ENCODE data around the gene HSD11B1L.

Gene HSD11B1L, protein sequence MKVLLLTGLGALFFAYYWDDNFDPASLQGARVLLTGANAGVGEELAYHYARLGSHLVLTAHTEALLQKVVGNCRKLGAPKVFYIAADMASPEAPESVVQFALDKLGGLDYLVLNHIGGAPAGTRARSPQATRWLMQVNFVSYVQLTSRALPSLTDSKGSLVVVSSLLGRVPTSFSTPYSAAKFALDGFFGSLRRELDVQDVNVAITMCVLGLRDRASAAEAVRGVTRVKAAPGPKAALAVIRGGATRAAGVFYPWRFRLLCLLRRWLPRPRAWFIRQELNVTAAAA

DNA sequence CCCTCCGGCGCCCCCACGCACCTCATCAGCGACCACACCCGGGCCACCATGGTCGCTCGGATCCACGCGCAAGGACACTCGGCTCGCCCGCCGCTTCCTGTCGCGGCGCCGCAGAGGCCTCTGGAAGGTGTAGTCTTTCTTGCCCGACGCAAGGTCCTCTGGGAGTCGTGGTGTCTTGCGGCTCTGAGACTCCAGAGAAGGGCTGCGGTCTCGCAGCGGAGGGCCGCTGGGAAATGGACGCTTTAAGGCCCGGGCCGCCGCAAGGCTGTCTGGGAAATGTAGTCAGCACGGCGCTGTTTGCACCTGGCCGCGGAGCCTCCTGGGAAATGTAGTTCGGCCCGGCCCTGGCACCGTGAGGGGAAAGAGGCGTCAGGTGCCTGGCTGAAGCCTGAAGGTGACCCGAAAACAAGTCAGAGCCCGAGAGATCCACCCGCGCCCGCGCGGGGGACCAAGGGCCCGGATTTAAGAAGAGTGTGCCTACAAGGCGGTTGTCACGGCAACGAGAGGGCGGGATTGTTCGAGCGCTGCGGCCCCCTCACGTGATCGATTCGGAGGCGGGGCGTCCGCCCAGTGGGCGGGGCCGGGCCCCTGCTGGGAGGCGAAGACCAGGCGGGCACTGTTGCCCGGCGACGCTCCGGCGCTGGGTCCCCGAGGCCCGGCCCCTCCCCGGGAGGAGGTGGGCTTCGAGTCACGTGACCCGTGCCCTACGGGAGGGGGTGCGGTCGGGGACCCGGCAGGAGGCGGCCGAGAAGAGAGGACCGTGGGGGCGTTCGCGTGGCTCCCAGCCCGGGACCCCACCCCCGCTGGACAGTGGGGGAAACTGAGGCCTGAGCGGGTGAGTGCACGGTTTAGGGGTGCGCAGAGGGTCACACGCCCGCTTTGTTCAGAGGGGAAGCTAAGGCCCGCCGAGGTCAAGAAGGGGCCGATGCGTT is at the start of gene HSD11B1L, which contains the start of gene MICOS13:
HSD11B1L (plus strand) TSS at position 591 of the 932 bp plus-strand sequence. CDS start 3,806 bp downstream, outside the sequence.
MICOS13 (minus strand) TSS at position 80 of the 932 bp plus-strand sequence; CDS start at position 50, 30 bp downstream.
- peak; percentile 92 for DNase-seq

DNA sequence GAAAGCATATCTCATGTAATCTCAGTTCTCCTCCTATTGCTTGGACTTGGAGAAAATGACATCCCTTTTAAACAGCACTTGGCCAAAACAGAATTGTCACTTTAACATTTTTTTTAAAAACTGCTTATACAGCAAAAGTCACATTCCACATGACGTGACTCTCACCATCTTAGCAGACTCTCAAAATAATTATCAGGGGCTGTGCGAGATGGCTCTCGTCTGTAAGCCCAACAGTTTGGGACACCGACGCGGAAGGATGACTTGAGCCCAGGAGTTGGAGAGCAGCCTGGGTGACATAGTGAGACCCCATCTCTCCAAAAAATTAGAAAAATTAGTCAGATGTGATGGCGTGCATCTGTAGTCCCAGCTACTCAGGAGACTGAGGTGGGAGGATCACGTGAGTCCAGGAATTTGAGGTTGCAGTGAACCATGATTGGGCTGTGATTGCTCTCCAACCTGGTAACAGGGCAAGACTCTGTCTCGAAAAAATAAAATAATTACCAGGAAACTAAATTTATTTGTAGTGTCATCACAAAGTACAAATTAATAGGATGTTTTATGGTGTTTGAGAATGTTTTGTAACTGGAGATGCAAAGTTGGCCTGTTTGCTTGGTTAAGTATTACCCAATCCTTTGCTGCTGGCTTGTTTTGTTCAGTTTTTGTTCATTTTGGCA is 49.1 kb upstream of the HSD11B1L start:
- DNase-seq, result no peak

DNA sequence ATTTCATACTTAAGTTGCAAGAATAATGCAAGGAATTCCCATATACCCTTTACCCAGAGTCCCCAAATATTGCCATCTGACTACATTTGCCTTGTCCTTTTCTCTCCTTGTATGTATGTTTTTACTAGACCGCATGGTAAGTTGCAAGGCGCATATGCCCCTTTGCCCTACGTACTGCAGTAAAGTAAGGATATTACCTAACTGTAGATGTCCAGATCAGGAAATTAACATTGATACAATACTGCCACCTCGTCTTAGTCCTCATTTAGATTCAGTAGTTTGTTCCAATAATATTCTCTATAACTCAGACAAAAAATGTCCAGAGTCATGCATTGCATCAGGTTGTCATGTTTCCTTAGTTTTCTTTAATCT is 48.6 kb upstream of the HSD11B1L start:
- DNase-seq, result no peak

DNA sequence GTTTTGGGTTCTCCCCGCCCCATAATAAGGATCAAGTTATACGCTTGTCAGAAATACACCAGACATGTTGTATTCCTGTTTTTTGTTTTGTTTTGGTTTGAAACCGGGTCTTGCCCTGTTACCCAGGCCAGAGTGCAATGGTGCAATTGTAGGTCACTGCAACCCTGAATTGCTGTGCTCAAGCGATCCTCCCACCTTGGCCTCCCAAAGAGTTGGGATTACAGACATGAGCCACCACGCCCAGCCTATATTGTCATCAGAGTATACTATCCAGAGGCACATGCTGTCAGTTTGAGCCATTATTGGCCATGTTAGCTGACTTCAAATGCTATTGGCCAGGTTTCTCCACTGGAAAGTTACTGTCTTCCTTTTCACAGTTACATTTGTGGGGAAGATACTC is 48.2 kb upstream of the HSD11B1L start:
- DNase-seq, result no peak

DNA sequence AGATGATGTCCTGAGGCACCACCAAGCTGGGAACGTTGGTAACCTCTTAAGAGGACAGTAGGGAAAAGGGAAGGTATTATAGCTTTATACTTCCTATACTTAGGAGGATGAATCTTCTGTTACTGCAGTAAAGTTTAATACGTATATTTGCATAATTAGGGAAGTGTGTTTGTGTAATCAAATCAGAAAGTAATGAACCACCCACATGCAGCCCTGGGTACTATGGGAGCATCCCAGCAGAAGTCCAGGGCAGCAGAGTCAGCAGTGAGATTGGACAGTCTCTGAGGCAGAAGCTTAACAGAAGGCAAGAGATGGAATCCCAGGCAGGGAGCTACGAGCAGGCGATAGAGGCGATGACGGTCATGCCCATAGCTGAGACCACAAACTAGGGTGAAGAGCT is 45.4 kb upstream of the HSD11B1L start:
- DNase-seq, result no peak

DNA sequence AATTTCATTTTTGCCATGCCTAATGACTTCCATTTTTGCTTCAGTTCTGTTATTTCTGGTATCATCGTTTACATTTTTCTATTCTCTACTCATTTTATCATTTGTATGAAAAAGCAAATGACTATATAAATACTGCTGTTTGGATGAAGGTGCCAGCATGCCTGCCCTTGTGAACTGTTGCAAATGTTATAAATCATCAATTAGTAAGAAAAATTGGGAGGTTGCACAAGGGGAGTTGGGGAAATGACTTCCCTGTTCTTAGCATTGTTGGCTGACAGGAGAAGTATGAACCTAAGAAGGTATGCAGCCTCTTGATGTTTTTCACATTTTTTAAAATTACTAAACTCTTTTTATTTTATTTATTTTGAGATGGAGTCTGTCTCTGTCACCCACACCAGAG is 42.9 kb upstream of the HSD11B1L start:
- DNase-seq, result no peak

DNA sequence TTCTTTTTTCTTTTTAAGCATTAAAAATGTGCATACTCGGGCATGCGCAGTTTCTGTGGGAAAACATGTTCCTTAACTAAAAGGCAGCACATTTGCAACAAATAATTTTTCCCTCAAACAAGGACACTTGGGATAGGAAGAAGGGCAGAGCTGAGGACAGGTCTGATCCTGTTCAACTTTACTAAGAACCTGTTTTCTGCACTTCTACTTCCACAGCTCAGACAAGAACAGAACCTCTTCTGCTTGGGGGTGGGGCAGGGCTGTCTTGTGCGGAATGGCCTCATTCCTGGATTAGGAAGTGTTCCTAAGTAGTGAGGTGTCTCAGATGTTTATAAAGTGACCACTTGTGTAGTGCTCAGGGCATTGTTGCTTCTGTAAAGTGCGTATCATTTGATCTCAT is 39.7 kb upstream of the HSD11B1L start:
- no peak for DNase-seq

DNA sequence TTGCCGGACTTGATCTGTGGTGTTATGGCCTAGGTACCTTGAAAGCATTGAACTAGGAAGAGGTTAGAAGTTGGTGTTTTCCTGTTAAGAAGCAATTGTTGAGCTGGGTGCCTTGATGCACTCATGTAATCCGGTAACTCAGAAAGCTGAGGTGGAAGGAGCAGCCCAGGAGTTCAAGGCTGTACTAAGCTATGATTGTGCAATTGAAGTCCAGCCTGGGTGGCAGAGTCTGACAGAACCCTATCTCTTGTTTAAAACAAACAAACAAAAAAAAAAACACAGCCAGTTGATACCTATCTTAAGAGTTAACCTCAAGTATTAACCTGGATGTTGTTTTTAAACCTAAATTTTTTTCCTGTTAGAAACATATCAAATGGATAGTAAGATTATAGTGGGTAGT is 38.6 kb upstream of the HSD11B1L start:
- no peak for DNase-seq

DNA sequence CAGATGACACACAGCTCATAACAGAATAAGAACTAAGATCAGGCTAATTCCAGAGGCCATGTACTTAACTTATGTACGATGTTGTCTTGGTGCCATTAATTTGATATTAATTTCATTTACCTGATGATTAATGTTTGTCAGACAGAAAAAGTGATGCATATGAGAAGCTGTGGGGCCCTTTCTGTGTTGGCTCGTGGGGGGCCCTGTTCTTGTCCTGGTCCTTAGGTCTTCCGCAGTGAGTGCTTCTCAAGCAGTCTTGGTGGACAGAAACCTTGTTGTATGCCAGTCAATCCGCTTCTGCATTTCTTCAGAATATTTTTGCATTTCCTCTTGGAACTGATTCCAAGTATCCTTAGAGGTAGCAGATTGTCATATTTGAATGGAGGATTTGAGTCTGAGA is 37.8 kb upstream of the HSD11B1L start:
- DNase-seq, result no peak

DNA sequence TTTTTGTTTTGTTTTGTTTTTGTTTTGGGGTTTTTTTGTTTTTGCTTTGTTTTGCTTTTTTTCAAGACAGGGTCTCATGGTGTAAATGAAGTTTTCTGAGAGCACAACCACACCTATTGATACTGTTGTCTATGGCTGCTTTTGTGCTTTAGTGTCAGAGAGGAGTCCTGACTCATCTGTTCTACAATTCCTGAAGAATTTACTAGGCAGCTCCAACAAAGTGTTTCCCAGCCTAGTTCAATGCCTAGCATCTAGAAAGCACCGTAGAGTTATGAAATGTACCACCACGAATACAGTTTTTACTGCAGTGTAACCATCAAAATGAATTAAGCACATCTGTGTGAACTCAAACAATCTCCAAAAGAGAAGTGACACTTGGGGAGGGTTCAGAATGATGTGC is 36.8 kb upstream of the HSD11B1L start:
- DNase-seq, result no peak

DNA sequence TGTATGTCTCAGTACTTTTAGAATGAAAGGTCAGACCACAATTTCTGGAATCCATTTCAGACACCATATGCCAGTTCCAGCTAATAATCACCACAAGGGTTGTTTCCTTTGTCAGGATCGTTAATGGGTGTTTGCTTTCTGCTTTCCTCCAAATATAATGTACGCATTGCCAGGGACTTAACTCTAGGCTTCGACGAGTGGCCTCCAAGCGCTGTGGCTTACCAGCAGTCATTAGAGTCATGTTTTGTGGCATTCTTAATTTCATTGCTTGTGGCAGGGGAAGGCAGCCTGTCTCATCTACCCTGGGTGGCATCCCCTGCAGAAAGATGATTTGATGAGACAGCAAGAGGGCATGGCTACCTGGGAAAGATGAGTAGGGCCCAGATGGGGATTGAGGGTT is 35.4 kb upstream of the HSD11B1L start:
- DNase-seq, result no peak

DNA sequence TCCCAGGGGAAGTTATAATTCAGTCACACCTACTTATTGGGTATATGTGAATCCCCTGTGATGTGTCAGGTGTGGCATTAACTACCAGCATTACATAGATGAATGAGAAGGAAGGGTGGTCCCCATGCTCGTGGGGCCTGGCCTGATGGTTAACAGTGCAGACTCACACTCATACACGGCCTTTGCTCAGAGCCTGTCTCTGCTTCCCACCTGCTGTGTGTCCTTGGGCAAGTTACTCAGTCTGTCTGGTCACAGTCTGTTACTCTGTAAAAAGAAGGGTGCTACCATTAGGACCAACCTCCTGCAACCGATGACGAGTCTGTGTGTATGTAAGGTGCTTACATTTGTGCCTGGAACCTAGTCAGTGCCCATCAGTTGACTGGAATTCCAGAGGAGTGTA is 34.1 kb upstream of the HSD11B1L start:
- DNase-seq, result no peak

DNA sequence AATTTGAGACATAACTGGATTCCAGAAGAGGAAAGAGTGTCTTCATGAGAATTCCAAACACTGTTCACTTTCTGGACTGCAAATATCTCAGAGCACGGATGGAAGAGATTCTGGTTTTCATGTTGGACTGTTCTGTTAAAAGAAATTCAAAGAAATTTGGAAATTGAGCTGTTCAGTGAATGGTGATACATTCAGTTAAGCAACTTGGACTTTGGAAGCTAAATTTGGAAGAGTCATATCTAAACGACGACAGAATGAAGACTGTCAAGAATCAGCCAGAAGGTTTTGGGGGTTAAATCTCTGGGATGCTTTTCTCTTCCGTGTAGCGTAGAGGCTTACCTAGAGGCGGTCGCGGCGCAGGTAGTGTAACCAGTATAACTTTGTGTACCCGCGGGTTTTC is 32.4 kb upstream of the HSD11B1L start:
- no peak for DNase-seq

DNA sequence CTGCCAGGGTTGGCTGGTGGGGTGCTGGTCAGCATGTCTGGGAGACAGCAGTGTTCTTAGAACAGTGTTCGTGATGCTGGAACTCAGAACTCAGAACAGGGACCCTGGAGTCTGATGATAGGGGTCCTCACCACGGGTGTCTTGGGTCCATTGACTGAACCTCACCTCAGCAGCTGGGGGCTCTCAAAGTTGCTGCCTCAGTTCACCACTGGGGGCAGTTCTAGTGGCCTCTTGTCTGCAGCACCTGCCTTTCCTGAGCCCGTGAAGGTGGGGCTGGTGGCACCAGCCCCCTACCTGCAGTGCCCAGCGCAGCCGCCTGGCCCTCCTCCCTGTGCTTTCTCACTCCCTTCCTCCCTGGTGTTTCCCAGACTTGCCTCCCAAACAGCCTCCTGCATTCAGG is 29.5 kb upstream of the HSD11B1L start:
- DNase-seq, result no peak

DNA sequence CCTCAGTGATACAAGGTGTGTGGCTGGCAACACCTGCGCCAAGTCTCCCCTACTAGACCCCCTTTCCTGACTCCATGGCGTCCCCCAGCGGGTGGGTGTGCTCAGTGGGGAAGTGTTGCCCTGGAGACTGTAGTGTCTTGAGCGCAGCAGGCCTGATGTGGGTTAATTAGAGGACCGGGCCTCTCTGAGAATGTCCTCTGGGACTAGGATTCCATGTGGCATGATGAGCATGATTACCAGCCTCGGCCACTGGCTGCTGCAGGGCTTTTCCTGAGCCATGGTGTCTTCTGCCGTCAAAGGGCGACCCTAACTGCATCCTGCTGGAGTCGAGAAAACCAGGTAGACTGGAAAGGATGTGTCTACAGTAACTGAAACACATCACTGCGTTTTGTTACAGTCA is 28.6 kb upstream of the HSD11B1L start:
- no peak for DNase-seq

DNA sequence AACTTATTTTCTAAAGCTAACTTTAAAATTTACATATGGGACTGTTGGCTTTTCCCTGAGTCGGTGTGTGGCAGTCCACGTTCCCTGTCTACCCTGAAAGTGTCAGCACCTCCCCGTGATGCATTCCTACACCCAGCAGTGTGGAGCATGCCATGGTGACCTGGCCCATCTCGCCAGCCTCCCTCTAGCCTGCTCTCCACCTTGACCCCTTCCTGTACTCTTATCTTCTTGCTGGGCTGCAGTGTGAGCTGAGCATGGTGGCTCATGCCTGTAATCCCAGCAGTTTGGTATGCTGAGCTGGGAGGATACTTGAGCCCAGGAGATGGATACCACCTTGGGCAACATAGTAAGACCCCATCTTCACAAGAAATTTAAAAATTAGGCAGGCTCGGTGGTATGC is 25.9 kb upstream of the HSD11B1L start:
- DNase-seq, result no peak

DNA sequence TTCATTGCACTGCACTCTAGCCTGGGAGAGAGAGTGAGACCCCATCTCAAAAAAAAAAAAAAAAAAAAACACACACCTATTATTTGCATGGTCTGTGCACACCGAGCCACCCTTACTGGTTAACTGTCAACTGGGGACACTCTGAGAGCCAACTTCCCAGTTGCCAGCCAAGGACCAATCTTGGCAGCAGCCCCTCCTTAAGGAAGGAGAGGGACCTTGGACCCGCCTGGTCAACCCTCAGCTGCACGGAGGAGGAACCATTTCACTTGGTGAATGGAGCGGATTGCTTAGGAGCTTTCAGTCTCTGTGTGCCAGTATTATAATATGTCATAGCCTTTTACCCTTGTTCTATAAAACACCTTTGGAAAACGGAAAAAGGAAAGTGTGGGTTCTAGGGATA is 25.4 kb upstream of the HSD11B1L start:
- DNase-seq, result no peak

DNA sequence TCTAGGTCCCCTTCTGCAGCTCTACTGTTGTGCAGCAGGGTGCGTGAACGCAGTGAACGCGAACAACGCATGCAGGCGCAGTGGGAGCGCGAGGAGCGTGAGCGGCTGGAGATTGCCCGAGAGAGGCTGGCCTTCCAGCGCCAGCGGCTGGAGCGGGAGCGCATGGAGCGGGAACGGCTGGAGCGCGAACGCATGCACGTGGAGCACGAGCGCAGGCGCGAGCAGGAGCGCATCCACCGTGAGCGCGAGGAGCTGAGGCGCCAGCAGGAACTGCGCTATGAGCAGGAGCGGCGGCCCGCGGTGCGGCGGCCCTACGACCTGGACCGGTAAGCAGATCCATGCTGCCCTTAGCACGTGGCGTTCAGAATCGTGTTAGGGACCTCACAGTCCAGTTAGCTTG is 19.3 kb upstream of the HSD11B1L start:
- DNase-seq, result no peak

DNA sequence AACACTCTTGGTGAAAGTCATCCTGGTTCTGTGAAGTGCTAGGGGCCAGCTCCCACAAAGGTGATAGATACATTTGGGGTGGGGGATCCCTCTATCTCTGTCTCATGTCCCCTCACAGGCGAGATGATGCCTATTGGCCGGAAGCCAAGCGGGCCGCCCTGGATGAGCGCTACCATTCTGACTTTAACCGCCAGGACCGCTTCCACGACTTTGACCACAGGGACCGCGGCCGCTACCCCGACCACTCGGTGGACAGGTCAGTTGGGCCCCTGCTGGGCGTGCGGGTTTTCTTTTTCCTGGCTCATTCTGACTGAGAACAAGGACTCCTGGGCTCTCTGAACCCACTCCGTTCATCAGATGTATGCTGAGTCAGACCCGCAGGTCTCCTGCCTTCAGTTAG is 16.9 kb upstream of the HSD11B1L start:
- DNase-seq, result no peak

DNA sequence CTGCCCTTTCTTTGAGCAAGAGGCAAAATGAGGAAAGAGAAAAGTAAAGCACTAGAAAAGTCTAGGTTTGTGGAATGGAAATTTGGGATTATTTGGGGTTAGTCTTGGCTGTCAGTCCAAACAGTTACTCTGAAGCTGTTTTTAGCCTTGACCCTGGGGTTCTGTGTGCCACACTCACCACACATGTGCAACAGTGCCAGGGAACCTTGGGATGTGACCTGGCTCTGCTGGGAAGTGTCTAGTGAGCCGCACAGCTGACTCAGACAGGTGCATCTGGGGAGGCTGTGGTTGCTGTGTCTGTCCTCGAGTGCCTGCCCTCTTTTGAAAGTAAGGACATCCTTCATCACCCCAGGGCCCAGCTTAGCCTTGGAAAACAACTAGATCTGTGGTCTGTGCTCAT is 16.3 kb upstream of the HSD11B1L start:
- no peak for DNase-seq

DNA sequence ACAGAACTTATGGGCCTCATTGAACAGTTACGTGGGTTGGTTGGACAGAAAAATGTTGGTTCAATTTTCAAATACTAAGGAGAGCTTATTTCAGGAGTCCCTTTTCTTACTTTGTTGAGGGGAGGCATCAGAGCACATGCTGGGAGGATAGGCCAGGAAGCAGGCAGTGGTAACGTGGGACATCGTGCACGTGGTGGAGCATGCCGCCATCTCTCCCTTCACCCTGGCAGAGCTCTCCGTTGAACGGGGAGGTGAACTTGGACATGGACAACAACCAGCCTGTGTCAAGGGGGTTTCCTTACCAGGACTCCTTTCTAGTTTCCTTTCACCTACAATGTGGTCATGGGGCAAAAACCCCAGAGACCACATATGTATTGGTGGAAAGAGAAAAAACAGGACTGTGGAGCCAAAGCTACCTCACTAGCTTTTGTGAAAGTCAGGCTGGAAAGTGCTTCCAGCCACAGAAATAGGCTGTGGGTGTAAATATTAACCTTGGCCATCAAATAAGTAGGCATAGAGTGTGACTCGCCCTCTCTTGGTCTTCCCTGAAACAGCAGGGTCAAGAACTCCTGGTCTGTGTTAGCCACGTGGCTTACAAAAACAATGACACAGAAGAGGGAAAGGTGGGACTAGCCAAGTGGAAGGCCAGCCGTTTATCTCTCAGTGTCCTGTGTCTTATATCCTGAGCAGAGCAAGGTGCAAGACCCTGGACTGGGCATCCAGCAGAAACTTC is 14.9 kb upstream of the HSD11B1L start:
- no peak for DNase-seq

DNA sequence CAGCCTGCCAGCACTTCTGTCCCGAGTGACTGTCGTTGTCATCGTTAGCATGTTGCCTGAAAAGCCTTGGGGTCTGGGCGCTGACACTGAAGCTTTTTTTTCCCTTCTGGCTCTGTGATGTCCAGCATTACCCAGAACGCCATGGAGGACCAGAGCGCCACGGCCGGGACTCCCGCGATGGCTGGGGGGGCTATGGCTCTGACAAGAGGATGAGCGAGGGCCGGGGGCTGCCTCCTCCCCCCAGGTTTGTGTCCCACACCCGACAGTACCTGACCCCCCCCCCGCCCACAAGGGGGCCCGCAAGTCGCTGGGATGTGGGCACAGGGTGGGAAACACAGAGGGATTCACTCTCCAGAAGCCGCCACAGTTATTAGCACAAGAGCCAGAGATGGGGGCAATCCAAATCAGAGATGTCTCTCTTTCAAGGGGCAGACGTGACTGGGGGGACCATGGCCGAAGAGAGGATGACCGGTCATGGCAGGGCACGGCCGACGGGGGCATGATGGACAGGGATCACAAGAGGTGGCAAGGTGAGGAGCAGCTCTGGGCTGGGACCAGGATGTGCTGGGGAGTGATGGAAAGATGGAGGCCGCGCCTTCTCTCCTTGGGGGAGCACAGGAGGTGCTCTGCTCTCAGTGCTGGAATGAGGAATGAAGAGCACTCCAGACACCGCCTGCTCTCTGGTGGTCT is 13.8 kb upstream of the HSD11B1L start:
- DNase-seq, result no peak

All from SIG-M5 (cell line).